Myocyte (in vitro differentiated cells): Measurements from ENCODE around the gene LAX1. TPM values are rescaled to one million over a fixed set of nuclear protein-coding genes. Genes with fewer than 3 reads are reported as not detected.
"Not testable (repeated sequence)": the region's sequence is repeated elsewhere in the genome, so short reads cannot be mapped to it uniquely, and the experiment has no call there.

Experiments
- DNase-seq: peaks from one replicate; pipeline ENCODE4 v3.0.0-alpha.2; 2012; ENCODE audit warnings: low read depth
- polyA plus RNA-seq: library from polyadenylated mRNA; unstranded; fragments of >200 nt; gene quantifications from one replicate; pipeline ENCODE4 v1.2.1, GENCODE V29; 2012; ENCODE audit warnings: missing spikeins
- total RNA-seq: library from RNA; depleted of rRNA; stranded (reverse); fragments of >200 nt; gene quantifications from 2 replicates; pipeline ENCODE4 v1.2.3, GENCODE V29; 2014

Gene LAX1
- total RNA-seq = not detected in 2 replicates
- polyA plus RNA-seq = not detected

- DNase-seq = no peak
Observed at GRCh38 chr1:203765029-203765837, at the start of gene LAX1. TSS of gene LAX1 (plus strand) at chr1:203765183. CDS start at chr1:203765566, 383 bp downstream.

GRCh38 chr1:203717120-203717519, 47.9 kb upstream of the LAX1 start:
- no peak for DNase-seq

GRCh38 chr1:203720242-203720641, 44.7 kb upstream of the LAX1 start:
- DNase-seq = no peak

- DNase-seq = no peak
Observed at GRCh38 chr1:203722909-203723308, 42.1 kb upstream of the LAX1 start.

GRCh38 chr1:203726417-203726867, 38.5 kb upstream of the LAX1 start:
- DNase-seq = peak; percentile 34

GRCh38 chr1:203733009-203733863, 31.7 kb upstream of the LAX1 start:
- DNase-seq = no peak

- peak; percentile 77 for DNase-seq
Observed at GRCh38 chr1:203742436-203742835, 22.5 kb upstream of the LAX1 start.

- DNase-seq = peak; percentile 79
Observed at GRCh38 chr1:203743091-203743571, 21.9 kb upstream of the LAX1 start.

GRCh38 chr1:203744075-203744972, 20.7 kb upstream of the LAX1 start:
- peak; percentile 26 for DNase-seq

GRCh38 chr1:203746281-203746680, 18.7 kb upstream of the LAX1 start:
- no peak for DNase-seq

GRCh38 chr1:203751051-203751450, 13.9 kb upstream of the LAX1 start:
- no peak for DNase-seq

GRCh38 chr1:203751618-203752361, 13.2 kb upstream of the LAX1 start:
- not testable (repeated sequence) for DNase-seq

- no peak for DNase-seq
Observed at GRCh38 chr1:203754455-203754864, 10.5 kb upstream of the LAX1 start.

- no peak for DNase-seq
Observed at GRCh38 chr1:203756036-203756435, 8.9 kb upstream of the LAX1 start.

GRCh38 chr1:203758749-203759148, 6.2 kb upstream of the LAX1 start:
- not testable (repeated sequence) for DNase-seq

- no peak for DNase-seq
Observed at GRCh38 chr1:203760506-203760905, 4.5 kb upstream of the LAX1 start.

- DNase-seq = not testable (repeated sequence)
Observed at GRCh38 chr1:203761958-203762357, 3.0 kb upstream of the LAX1 start.

- DNase-seq = no peak
Observed at GRCh38 chr1:203763505-203763904, 1.5 kb upstream of the LAX1 start.

GRCh38 chr1:203764105-203765028, 616 bp upstream of the LAX1 start:
- DNase-seq = no peak
